ENCODE results near the gene AP1B1. TPM values are rescaled to one million over a fixed set of nuclear protein-coding genes. Genes with fewer than 3 reads are reported as not detected.

AP1B1 gene
- polyA plus RNA-seq, 3 donors: 22.3 to 36.5 (median 36.1) TPM

GRCh38 chr22:29327089-29327764 lies 61.1 kb downstream of the AP1B1 start:
- WGBS, 3 donors: 82 to 89% (median 82%) methylated on average over 15 of the region's 15 CpGs

GRCh38 chr22:29326481-29326880 lies 61.9 kb downstream of the AP1B1 start:
- H3K27ac ChIP-seq (ENCODE audit: low read depth, low read length): no peak overlapping the region
- 87 to 93% (median 91%) methylated on average over 10 of the region's 10 CpGs for WGBS, 3 donors

More at GRCh38 chr22:29327089-29327764, 61.1 kb downstream of the AP1B1 start:
- H3K27ac ChIP-seq (ENCODE audit: low read depth, low read length): no peak overlapping the region

- WGBS, 3 donors: 58 to 60% (median 59%) methylated on average over 9 of the region's 9 CpGs
- H3K27ac ChIP-seq (ENCODE audit: low read depth, low read length): no peak overlapping the region
Measured at GRCh38 chr22:29325785-29326315, 62.5 kb downstream of the AP1B1 start.

DNA sequence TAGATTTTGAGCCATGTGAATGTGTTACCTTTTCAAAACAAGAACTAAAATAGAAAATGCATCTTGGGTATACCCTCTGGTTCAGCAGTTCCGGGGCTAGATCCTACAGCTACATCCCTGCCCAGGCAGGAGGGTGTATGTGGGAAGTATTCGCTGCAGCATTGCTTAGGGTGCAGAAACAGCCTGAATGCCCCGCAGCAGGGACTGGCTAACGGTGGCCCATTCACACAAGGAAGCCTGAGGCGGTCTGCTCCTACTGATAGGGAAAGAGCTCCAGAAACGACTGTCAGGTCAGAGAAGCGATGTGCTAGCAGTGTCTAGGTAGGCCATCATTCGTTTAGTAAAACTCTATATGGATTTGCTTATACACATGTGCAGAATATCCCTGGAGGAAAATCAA lies 63.0 kb downstream of the AP1B1 start:
- no peak overlapping the region for H3K27ac ChIP-seq (ENCODE audit: low read depth, low read length)
- WGBS, 3 donors: 80 to 83% (median 81%) methylated on average over 8 of the region's 8 CpGs

GRCh38 chr22:29323641-29324040 lies 64.7 kb downstream of the AP1B1 start:
- no peak overlapping the region for H3K27ac ChIP-seq (ENCODE audit: low read depth, low read length)

- no peak overlapping the region for H3K27ac ChIP-seq (ENCODE audit: low read depth, low read length)
- 55 to 80% (median 66%) methylated on average over 1 of the region's 1 CpG for WGBS, 3 donors
Measured at GRCh38 chr22:29320546-29320945, 67.8 kb downstream of the AP1B1 start.

DNA sequence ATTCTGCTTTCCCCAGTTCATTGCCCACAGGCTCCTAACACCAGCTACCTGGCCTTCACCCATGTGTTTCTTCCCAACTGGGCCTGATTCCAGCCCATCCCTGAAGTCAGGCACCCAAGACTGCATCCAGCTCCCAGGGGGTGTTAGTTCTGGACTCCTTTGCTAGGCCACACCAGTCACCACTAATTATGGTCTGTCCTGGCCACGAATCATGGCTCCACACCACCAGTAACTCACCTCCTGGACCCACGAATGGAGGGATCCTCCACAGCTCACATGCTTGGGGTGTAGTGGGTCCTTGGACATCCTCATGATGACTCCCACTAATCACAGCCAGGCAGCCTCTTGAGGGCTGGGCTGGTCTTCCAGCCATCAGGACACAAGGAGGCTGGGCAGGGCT lies 69.3 kb downstream of the AP1B1 start:
- H3K27ac ChIP-seq (ENCODE audit: low read depth, low read length): no peak overlapping the region
- 78 to 89% (median 81%) methylated on average over 2 of the region's 2 CpGs for WGBS, 3 donors

DNA sequence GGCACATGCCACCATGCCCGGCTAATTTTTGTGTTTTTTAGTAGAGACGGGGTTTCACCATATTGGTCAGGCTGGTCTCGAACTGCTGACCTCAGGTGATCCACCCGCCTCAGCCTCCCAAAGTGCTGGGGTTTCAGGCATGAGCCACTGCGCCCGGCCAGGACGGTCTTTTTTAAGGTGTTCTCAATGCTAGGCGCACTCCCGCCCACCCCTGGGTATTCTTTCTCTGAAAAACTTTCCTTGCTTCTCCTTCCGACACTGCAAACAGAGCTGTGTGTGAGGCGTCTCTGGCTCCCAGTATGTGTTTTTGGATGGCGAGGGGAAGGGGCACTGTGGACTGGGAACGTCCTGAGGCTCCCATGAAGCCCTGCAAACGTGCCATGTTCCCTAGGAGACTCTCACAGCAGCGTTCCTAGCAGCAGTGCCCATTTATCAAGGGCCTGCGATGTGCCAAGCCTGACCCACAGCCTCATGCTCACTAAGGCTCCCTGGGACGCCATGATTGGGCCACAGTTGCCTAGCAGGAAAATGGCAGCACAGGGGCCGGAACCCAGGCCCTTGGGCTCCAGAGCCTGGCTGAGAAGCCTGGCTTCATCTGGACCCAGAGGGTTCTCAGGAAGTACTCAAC lies 70.4 kb downstream of the AP1B1 start:
- no peak overlapping the region for H3K27ac ChIP-seq (ENCODE audit: low read depth, low read length)
- 92 to 95% (median 92%) methylated on average over 17 to 18 of the region's 18 CpGs for WGBS, 3 donors

DNA sequence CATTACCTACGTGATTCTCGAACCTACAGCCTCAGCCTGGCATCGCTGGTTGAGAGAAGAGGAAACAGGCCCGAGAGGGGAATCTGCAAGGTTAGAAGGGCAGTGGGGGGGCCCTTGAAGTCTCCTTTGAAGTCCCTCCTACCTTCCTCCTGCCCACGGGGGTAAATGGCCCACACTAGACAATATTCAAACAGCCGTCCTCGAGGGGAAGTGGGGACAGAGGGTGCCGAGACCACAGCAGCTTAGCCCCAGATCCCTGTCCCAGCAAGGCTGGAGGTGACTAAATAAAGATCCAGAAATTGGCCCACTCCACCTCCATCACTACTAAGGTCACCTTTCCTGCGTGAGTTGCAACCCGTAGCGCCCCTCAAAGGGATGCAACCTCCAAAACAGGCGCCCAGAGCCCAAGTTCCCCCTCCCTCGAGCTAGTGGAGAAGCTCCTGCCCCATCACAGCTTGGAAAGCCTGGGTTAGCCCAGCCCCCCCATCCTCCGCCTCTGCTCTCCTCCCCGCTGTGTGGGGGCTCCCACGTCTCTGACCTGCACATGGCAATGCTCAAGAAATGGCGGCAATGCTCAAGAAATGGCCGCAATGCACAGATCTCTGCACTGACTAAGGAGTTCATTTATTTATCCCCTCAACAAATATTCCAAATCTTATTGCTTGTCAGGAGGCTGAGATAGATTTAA lies 72.1 kb downstream of the AP1B1 start:
- H3K27ac ChIP-seq (ENCODE audit: low read depth, low read length): no peak overlapping the region
- 51 to 64% (median 54%) methylated on average over 18 of the region's 18 CpGs for WGBS, 3 donors

GRCh38 chr22:29315286-29316140 lies 72.9 kb downstream of the AP1B1 start, which contains the start of gene RASL10A:
TSS of gene RASL10A (minus strand) at chr22:29315697. CDS start at chr22:29315246, 451 bp downstream.
- WGBS, 3 donors: 4 to 6% (median 4%) methylated on average over 66 to 101 of the region's 103 CpGs
- H3K27ac ChIP-seq (ENCODE audit: low read depth, low read length): no peak within 1 kb of the TSS

- 3% methylated on average over 58 to 69 of the region's 69 CpGs for WGBS, 3 donors
- no peak overlapping the region for H3K27ac ChIP-seq (ENCODE audit: low read depth, low read length)
Measured at GRCh38 chr22:29314537-29315285, 73.7 kb downstream of the AP1B1 start.

DNA sequence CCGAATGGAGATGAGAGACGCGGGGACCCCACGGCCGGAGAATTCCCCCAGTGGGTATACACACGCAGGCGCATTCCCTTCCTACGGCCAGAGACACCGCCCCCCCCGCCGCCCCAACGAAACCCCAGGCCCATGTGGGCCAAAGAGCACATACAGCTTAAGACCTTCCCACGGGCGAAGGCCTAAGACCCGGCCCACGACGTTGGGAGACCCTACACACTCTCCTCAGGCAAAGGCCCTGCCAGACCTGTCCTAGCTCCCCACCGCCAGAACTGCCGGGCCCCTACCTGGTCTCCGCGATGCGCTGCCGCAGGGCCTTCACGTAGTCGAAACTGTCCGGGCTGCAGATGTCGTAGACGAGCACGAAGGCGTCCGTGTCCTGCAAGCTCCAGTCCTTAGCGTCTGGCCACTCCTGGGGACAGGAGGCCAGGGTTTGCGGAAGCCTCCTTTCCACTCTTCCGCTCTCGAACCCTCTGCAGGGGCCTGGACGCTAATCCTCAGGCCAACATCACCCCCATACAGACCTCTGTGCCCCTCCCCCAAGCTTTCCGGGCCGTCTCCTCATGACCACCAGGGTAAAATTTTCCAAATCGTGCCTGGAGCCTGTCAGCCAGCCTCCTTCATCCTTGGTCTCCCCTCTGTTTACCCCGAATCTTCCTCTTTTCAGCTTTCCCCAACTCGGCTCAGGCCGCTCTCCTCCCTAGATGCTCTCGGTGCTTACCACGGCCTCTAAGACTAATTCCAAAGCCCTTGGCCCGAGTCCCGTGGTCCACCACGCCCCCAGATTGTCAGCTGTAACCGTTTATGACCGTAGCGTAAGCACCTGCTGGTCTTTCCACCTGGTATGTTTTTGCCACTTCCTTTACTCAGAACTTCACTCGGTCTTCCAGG lies 74.5 kb downstream of the AP1B1 start:
- H3K27ac ChIP-seq (ENCODE audit: low read depth, low read length): no peak overlapping the region
- 18 to 21% (median 18%) methylated on average over 51 of the region's 51 CpGs for WGBS, 3 donors

GRCh38 chr22:29313126-29313575 lies 75.2 kb downstream of the AP1B1 start:
- no peak overlapping the region for H3K27ac ChIP-seq (ENCODE audit: low read depth, low read length)
- WGBS, 3 donors: 14 to 22% (median 17%) methylated on average over 43 to 44 of the region's 44 CpGs

DNA sequence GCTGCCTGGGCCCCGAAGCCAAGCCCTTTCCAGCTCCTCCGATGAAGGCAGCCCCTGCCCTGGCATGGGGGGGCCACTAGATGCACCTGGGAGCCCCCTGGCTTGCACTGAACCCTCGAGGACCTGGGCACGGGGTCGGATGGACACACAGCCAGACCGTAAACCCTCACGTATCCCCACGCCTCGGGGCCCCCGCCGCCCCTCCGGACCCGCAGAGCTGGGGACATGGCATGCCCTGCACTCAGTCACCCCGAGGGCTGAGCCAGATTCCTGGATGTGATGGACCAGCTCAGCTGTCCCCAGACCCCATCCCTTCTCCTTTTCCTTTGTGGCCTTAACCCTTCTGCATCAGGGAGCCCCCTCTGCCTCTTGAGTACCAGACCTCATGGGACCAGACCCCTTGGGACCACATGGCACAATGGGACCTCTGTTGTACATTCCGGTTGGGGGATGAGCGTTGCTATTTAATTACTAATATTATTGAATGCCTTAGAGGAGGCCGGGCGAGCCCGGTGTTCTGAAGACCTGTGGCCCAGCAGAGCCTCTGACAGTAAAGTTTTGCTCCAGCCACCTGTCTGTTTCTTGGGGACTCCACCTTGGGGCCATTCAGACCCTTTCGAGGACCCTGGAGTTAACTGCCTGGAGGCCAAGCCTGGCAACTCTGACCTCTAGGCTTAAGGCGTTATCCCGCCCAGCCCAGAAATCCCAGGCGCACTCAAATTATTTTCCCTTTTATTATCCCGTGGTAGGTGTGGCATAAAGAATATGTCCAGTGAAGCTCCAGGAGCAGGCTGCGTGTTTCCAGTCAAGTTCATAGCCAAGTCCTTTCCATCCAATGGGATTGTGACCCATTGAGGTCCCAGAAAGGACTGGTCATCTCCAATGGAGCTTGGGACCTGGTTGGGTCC lies 75.9 kb downstream of the AP1B1 start:
- WGBS, 3 donors: 91 to 94% (median 91%) methylated on average over 25 of the region's 25 CpGs
- H3K27ac ChIP-seq (ENCODE audit: low read depth, low read length): no peak overlapping the region

- no peak overlapping the region for H3K27ac ChIP-seq (ENCODE audit: low read depth, low read length)
- WGBS, 3 donors: 46 to 77% (median 60%) methylated on average over 46 to 50 of the region's 50 CpGs
Measured at GRCh38 chr22:29311464-29312217, 76.7 kb downstream of the AP1B1 start.

Measured in adipose tissue (tissue), 3 donors.